HG02884 (cell line): ENCODE measurements around the gene PERP.

Experiments
- ATAC-seq: cut with Tn5 transposase; IDR thresholded peaks from one replicate; pipeline ENCODE4 v1.9.1; 2021; ENCODE audit warnings: mild to moderate bottlenecking, moderate library complexity; ENCODE audit not compliant: unreplicated experiment

PERP gene

GRCh38 chr6:138063726-138064125, 43.5 kb downstream of the PERP start:
- no peak for ATAC-seq

- no peak for ATAC-seq
Observed at GRCh38 chr6:138054982-138055381, 52.2 kb downstream of the PERP start.

- no peak for ATAC-seq
Observed at GRCh38 chr6:138052783-138053182, 54.4 kb downstream of the PERP start.

GRCh38 chr6:138044972-138045371, 62.2 kb downstream of the PERP start:
- ATAC-seq: no peak

GRCh38 chr6:138044458-138044857, 62.8 kb downstream of the PERP start:
- ATAC-seq: no peak
